ENCODE results near the gene TMEM63A. TPM values are rescaled to one million over a fixed set of nuclear protein-coding genes. Genes with fewer than 3 reads are reported as not detected.

The TMEM63A gene
- total RNA-seq, 4 donors from 2014 or later = 27.6 to 93.3 (median 41.5) TPM

DNA sequence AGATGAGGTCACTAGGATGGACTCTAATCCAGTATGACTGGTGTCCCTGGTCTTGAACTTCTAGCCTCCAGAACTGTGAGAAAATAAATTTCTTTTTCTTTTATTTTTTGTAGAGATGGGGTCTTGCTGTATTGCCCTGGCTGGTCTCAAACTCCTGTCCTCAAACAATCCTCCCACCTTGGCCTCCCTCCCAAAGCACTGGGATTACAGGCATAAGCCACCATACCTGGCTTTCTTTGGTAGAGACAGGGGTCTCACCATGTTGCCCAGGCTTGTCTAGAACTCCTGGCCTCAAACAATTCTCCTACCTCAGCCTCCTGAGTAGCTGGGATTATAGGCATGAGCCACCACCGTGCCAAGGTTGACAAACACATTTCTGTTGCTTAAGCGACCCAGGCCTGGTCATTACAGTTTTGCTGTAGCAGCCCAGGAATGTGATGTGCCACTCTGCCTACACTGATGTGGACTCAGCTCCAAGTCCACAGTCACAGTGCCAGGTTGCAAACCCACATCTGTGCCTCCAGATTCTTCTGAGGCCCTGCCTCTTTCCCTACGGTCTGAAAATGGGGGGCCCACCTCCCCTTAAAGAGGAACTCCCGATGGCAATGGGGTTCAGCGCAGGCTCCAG lies 25.9 kb upstream of the TMEM63A start:
- TF ChIP-seq, protein P1, sequence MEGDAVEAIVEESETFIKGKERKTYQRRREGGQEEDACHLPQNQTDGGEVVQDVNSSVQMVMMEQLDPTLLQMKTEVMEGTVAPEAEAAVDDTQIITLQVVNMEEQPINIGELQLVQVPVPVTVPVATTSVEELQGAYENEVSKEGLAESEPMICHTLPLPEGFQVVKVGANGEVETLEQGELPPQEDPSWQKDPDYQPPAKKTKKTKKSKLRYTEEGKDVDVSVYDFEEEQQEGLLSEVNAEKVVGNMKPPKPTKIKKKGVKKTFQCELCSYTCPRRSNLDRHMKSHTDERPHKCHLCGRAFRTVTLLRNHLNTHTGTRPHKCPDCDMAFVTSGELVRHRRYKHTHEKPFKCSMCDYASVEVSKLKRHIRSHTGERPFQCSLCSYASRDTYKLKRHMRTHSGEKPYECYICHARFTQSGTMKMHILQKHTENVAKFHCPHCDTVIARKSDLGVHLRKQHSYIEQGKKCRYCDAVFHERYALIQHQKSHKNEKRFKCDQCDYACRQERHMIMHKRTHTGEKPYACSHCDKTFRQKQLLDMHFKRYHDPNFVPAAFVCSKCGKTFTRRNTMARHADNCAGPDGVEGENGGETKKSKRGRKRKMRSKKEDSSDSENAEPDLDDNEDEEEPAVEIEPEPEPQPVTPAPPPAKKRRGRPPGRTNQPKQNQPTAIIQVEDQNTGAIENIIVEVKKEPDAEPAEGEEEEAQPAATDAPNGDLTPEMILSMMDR (IDR thresholded peaks at IDR 0.05) = no peak
- ATAC-seq (ENCODE audit: low FRiP score) (no peak), DNase-seq (ENCODE audit: low spot score) (no peak)

DNA sequence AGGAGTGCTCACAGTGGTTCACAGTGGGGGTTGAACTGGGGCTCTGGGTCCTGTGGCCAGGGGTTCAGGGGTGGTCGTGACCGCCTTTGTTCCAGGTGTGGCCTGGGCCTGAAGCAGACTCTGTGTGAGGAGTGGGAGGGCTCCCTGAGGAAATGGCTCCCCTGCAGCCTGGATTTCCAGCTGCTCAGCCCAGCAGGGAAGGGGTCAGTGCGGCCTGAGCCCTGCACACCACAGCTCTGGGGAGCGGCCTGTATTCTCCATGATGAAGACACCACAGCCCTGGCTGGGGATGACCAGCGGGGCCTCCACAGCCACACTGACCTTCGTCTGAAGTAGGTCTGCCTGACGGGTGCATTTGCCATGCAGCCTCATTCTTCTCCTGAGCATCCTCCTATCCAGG lies 25.2 kb upstream of the TMEM63A start:
- DNase-seq (ENCODE audit: low spot score) = no peak
- TF ChIP-seq, protein P1 (IDR thresholded peaks at IDR 0.05) = no peak
- ATAC-seq (ENCODE audit: low FRiP score) = no peak

DNA sequence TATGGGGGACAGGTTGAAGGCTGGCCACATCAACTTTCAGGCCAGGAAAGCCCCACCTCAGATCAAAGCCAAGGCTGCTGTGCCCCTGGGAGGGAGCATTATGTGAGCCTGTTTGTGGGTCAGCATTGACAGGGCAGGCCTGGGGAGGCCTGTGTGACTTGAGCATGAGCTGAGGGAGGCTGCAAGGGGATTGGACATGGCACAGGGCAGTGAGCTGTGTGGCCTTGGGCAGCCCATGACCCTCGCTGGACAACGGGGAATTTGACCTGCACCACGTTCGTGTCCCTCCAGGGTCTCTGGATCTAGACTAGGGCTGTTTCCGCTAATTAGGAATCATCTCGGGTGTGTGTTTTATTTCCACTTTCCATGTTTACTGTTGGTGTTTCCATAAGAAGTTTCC lies 24.3 kb upstream of the TMEM63A start:
- no peak for ATAC-seq (ENCODE audit: low FRiP score)
- DNase-seq (ENCODE audit: low spot score) = no peak
- TF ChIP-seq, protein P1 (IDR thresholded peaks at IDR 0.05) = no peak

DNA sequence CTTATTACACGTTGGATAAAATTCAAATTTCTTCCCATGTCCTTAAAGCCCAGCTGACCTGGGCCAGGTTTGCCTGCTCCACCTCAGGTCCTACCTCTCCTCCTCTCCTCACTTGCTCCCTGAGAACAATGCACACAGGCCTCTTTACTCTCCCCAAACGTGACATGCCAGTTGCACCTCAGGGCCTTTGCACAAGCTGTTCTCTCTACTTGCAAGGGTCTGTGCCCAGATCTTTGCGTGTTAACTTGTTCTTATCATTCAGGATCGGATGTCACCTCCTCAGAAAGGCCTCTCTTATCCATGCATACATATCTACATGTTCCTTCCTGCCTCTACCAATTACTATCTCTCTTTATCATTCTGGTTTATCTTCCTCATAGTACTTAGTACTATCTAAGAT lies 21.4 kb upstream of the TMEM63A start:
- ATAC-seq (ENCODE audit: low FRiP score) (no peak), DNase-seq (ENCODE audit: low spot score) (no peak)
- TF ChIP-seq, protein P1 (IDR thresholded peaks at IDR 0.05) = no peak

DNA sequence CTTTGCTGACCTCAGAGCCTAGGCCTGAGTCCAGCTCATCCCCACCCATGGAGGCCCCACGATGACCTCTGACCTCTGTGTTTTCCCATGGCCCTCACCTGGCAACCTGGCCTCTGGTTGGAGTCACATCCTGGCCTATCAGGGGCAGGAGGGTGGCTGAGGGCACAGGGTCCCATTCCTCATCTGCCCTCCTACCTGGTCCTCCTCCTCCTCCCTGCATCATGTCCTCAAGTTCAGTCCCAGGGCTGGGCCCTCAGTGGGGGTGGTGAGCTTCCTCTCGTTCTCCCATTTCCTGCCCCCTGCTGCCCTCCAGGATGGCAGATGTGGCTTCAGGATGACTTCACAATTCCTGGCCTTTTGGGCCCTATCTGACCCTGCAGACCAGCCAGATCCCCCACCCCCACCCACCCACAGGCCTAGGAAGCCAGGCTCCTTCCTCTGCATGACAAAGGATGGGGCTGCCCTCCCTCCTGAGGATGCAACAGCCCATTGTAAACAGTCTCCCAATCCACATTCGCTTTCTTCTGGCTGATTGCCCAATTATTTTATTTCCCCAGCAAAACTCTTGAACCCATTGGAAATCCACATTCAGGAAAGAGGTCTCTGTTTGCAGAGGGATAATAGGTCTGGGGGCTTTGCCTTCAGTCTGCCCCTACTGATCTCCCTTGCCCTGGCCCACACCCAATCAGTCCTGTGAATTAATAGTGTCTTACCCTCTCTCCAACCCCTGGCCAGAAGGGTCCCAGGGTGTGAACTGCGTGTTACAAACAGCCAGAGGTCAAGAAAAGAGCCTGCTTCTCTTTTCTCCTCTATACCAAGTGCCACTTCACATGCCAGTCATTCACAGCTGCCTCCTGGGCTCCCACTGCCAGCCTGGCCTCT lies 17.1 kb upstream of the TMEM63A start:
- TF ChIP-seq, protein P1 (IDR thresholded peaks at IDR 0.05) = no peak
- no peak for ATAC-seq (ENCODE audit: low FRiP score)
- no peak for DNase-seq (ENCODE audit: low spot score)

DNA sequence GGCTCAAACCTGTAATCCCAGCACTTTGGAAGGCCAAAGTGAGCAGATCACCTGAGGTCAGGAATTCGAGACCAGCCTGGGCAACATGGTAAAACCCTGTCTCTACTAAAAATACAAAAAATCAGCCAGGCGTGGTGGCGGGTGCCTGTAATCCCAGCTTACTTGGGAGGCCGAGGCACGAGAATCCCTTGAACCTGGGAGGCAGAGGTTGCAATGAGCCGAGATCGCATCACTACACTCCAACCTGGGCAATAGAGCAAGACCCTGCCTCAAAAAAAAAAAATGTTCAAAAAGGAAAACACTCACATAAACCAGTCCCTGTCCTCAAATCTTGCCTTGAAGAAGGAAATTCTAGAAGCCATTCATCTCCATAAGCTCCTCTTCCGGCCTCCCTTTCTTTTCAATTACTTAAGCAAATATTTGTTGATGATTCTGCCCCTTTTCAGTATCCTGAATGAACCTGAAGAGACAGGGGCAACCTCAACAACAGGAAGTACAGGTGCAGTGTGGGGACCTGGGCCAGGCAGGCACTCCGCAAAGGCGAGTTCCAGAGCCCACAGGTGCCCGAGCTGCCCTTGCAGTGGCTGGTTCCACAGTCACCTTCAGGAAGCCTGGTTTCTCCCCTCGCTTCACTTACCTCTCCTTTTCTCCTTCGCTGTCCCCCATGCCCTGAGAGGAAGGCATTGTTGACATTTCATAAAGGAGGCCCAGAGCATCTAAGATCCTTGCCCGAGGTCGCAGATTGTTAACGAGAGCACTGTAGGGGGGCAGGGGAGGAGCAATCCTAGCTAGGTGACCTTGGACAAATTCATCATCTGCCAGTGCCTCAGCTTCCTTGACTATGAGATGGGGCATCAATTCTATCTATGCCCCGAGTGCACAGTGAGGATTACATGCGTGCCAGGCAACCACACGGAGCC lies 15.7 kb upstream of the TMEM63A start:
- TF ChIP-seq, protein P1 (IDR thresholded peaks at IDR 0.05) = no peak
- ATAC-seq (ENCODE audit: low FRiP score) = no peak
- no peak for DNase-seq (ENCODE audit: low spot score)
